Measurements from ENCODE around the gene LDLRAD3. TPM values are rescaled to one million over a fixed set of nuclear protein-coding genes. Genes with fewer than 3 reads are reported as not detected.

The LDLRAD3 gene
- total RNA-seq, 2 experiments from 2014 or later = 0.22 to 0.59 TPM

GRCh38 chr11:36249246-36249645, 305.4 kb downstream of the LDLRAD3 start:
- CTCF ChIA-PET = interaction anchor here (3.9 to 6.8 kb wide), 2 partner anchors 9 to 17 kb away, joined by 15 to 34 read pairs; no protein-coding TSS in a partner anchor
- Mint-ChIP-seq H3K9me3 (peaks cover 3% of the 10 kb centered on the region), H3K4me3 (no peak overlapping the region), H3K4me1 (ENCODE audit: low read depth) (peaks cover 2% of the 10 kb centered on the region), H3K27me3 (peaks cover 20% of the 10 kb centered on the region), H3K27ac (no peak overlapping the region), H3K36me3 (ENCODE audit: low read depth) (no peaks in the 10 kb centered on the region)
- POLR2A ChIA-PET = interaction anchor here (0.9 kb wide), 1 partner anchor 21 kb away, joined by 3 read pairs; no protein-coding TSS in a partner anchor
- ATAC-seq = peak; percentile 56
- no peak for TF ChIP-seq CTCF (IDR thresholded peaks at IDR 0.05)
- DNase-seq = peak; percentile 7
- intact Hi-C loops (cut with micrococcal nuclease) = no loop called here

GRCh38 chr11:36251823-36252222, 308.0 kb downstream of the LDLRAD3 start:
- POLR2A ChIA-PET = no interaction called here
- CTCF ChIA-PET = interaction anchor here (6.8 kb wide), 1 partner anchor 15 kb away, joined by 34 read pairs; no protein-coding TSS in a partner anchor
- H3K27me3 Mint-ChIP-seq = peaks cover 16% of the 10 kb centered on the region

GRCh38 chr11:36253238-36253637, 309.4 kb downstream of the LDLRAD3 start:
- H3K4me1 Mint-ChIP-seq (ENCODE audit: low read depth) = peaks cover 2% of the 10 kb centered on the region
- H3K36me3 Mint-ChIP-seq (ENCODE audit: low read depth) = no peaks in the 10 kb centered on the region
- no peak overlapping the region for H3K4me3 Mint-ChIP-seq
- DNase-seq (no peak), ATAC-seq (no peak)
- CTCF ChIA-PET = interaction anchor here (6.8 kb wide), 1 partner anchor 13 kb away, joined by 34 read pairs; no protein-coding TSS in a partner anchor
- no peak for TF ChIP-seq CTCF (IDR thresholded peaks at IDR 0.05)
- POLR2A ChIA-PET = no interaction called here
- H3K27me3 Mint-ChIP-seq = peaks cover 20% of the 10 kb centered on the region
- H3K9me3 Mint-ChIP-seq = peaks cover 3% of the 10 kb centered on the region
- intact Hi-C loops (cut with micrococcal nuclease) = no loop called here
- H3K27ac Mint-ChIP-seq = no peak overlapping the region

More at GRCh38 chr11:36251823-36252222, 308.0 kb downstream of the LDLRAD3 start:
- no peaks in the 10 kb centered on the region for H3K36me3 Mint-ChIP-seq (ENCODE audit: low read depth)
- H3K4me3 Mint-ChIP-seq = no peak overlapping the region
- H3K9me3 Mint-ChIP-seq = peaks cover 3% of the 10 kb centered on the region
- ATAC-seq (no peak), DNase-seq (no peak)
- peaks cover 2% of the 10 kb centered on the region for H3K4me1 Mint-ChIP-seq (ENCODE audit: low read depth)
- no peak for TF ChIP-seq CTCF (IDR thresholded peaks at IDR 0.05)
- intact Hi-C loops (cut with micrococcal nuclease) = no loop called here
- no peak overlapping the region for H3K27ac Mint-ChIP-seq

GRCh38 chr11:36254713-36255112, 310.9 kb downstream of the LDLRAD3 start:
- ChIA-PET POLR2A (no interaction called here), CTCF (interaction anchor here (0.9 kb wide), 1 partner anchor 12 kb away, joined by 4 read pairs; no protein-coding TSS in a partner anchor)
- intact Hi-C loops (cut with micrococcal nuclease) = no loop called here
- H3K9me3 Mint-ChIP-seq = peaks cover 3% of the 10 kb centered on the region
- H3K4me1 Mint-ChIP-seq (ENCODE audit: low read depth) = no peaks in the 10 kb centered on the region
- no peak overlapping the region for H3K4me3 Mint-ChIP-seq
- no peaks in the 10 kb centered on the region for H3K36me3 Mint-ChIP-seq (ENCODE audit: low read depth)
- TF ChIP-seq CTCF (IDR thresholded peaks at IDR 0.05) = no peak
- no peak for ATAC-seq
- peaks cover 19% of the 10 kb centered on the region for H3K27me3 Mint-ChIP-seq
- no peak overlapping the region for H3K27ac Mint-ChIP-seq
- DNase-seq = no peak

- Mint-ChIP-seq H3K4me3 (no peak overlapping the region), H3K27ac (no peak overlapping the region), H3K27me3 (peaks cover 15% of the 10 kb centered on the region), H3K9me3 (no peaks in the 10 kb centered on the region), H3K4me1 (ENCODE audit: low read depth) (no peaks in the 10 kb centered on the region), H3K36me3 (ENCODE audit: low read depth) (no peaks in the 10 kb centered on the region)
- no peak for ATAC-seq
- POLR2A ChIA-PET = interaction anchor here (1.1 kb wide), 1 partner anchor 17 kb away, joined by 3 read pairs; no protein-coding TSS in a partner anchor
- no peak for TF ChIP-seq CTCF (IDR thresholded peaks at IDR 0.05)
- intact Hi-C loops (cut with micrococcal nuclease) = no loop called here
- CTCF ChIA-PET = interaction anchor here (1.0 to 2.5 kb wide), 6 partner anchors 9 to 769 kb away, joined by 3 to 15 read pairs (median 5); no protein-coding TSS in a partner anchor
- DNase-seq = no peak
These were observed 313.5 kb downstream of the LDLRAD3 start for GRCh38 chr11:36257351-36257750.

All from activated CD8-positive, alpha-beta T cell treated with anti-CD3 and anti-CD28 coated beads for 36 hours (primary cell).